ENCODE measurements around the gene GABRB1. TPM values are rescaled to one million over a fixed set of nuclear protein-coding genes. Genes with fewer than 3 reads are reported as not detected.
"Not testable (repeated sequence)": the region's sequence is repeated elsewhere in the genome, so short reads cannot be mapped to it uniquely, and the experiment has no call there.

Gene GABRB1
- total RNA-seq, 3 donors from 2014 or later: 2.5 TPM; not detected in 2

DNA sequence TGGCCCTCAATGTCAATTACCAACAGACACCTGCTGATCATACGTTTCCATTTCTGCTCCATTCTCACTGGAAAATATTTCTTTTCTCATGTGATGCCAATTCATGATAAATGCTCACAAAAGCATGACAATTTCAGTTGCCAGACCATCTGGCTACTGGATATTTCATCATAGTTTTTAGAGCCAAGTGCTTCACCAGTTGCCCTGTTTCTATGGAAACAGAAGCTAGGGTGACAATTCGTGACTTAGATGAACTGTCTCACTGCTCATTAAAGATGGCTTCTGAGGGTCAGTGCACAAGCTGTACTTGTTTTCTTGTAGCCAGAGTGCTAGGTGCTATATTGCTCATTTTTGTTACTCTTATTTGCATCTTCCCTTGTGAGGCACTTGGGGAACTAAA is 247.3 kb downstream of the GABRB1 start:
- TF ChIP-seq, protein P1, sequence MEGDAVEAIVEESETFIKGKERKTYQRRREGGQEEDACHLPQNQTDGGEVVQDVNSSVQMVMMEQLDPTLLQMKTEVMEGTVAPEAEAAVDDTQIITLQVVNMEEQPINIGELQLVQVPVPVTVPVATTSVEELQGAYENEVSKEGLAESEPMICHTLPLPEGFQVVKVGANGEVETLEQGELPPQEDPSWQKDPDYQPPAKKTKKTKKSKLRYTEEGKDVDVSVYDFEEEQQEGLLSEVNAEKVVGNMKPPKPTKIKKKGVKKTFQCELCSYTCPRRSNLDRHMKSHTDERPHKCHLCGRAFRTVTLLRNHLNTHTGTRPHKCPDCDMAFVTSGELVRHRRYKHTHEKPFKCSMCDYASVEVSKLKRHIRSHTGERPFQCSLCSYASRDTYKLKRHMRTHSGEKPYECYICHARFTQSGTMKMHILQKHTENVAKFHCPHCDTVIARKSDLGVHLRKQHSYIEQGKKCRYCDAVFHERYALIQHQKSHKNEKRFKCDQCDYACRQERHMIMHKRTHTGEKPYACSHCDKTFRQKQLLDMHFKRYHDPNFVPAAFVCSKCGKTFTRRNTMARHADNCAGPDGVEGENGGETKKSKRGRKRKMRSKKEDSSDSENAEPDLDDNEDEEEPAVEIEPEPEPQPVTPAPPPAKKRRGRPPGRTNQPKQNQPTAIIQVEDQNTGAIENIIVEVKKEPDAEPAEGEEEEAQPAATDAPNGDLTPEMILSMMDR (IDR thresholded peaks at IDR 0.05): no peak
- no peak for TF ChIP-seq POLR2AphosphoS5 (IDR thresholded peaks at IDR 0.05)
- TF ChIP-seq POLR2A (IDR thresholded peaks at IDR 0.05): no peak

DNA sequence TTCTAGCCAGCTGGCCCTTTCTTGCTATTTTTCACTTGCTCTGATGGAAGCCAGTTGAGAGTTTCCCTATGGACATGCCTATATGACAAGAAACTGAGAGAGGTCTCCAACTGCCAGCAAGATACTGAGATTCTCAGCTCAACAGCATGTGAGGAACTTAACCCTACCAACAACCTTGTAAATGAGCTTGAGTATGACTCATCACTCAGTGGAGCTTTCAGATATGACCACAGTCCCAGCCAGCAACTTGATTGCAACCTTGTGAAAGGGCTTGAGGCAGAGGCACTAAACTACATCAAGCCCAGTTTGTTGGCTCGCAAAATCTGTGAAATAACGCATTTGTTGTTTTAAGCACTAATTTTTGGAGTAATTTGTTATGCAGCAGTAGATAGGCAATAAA is 256.4 kb downstream of the GABRB1 start:
- Histone ChIP-seq H3K27me3 (no peaks in the 10 kb centered on the region), H3K27ac (no peak overlapping the region), H3K4me1 (no peaks in the 10 kb centered on the region), H3K36me3 (no peaks in the 10 kb centered on the region), H3K9me3 (no peaks in the 10 kb centered on the region), H3K4me3 (no peak overlapping the region)
- TF ChIP-seq, protein P1 (IDR thresholded peaks at IDR 0.05): no peak
- TF ChIP-seq POLR2AphosphoS5 (IDR thresholded peaks at IDR 0.05) (no peak), POLR2A (IDR thresholded peaks at IDR 0.05) (no peak)
- intact Hi-C loops (cut with DNase I; ENCODE audit: low total_unique reads): no loop called here
- no peak for DNase-seq (ENCODE audit: low spot score in 2 of 2)

More for the DNA sequence above, 247.3 kb downstream of the GABRB1 start:
- Histone ChIP-seq H3K27ac (no peak overlapping the region), H3K9me3 (no peaks in the 10 kb centered on the region), H3K36me3 (no peaks in the 10 kb centered on the region), H3K4me1 (no peaks in the 10 kb centered on the region), H3K27me3 (no peaks in the 10 kb centered on the region), H3K4me3 (no peak overlapping the region)
- intact Hi-C loops (cut with DNase I; ENCODE audit: low total_unique reads): no loop called here
- DNase-seq (ENCODE audit: low spot score in 2 of 2): no peak

DNA sequence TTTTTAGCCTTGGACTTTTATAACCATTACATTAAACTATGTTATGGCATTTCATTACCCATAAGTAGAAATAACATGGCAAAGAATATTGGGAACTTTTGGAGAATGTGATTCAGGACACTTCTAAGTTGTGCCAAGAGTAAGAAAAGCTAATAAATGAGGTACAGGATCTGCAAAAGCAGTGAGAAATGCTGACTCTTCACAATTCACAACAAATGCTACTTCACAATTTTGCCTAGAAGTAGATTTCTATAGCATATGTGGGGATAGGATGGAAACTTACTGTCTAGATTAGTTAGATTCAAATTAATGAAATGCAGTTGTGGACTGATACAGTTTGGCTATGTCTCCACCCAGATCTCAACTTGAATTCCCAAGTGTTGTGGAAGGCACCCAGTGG is 258.4 kb downstream of the GABRB1 start:
- Histone ChIP-seq H3K9me3 (no peaks in the 10 kb centered on the region), H3K4me1 (no peaks in the 10 kb centered on the region), H3K27ac (no peak overlapping the region), H3K36me3 (no peaks in the 10 kb centered on the region), H3K4me3 (no peak overlapping the region), H3K27me3 (no peaks in the 10 kb centered on the region)
- no peak for TF ChIP-seq POLR2A (IDR thresholded peaks at IDR 0.05)
- TF ChIP-seq, protein P1 (IDR thresholded peaks at IDR 0.05): no peak
- TF ChIP-seq POLR2AphosphoS5 (IDR thresholded peaks at IDR 0.05): no peak
- intact Hi-C loops (cut with DNase I; ENCODE audit: low total_unique reads): no loop called here
- no peak for DNase-seq (ENCODE audit: low spot score in 2 of 2)

GRCh38 chr4:47290873-47291272 is 259.5 kb downstream of the GABRB1 start:
- H3K27me3 ChIP-seq; H3K4me3 ChIP-seq; H3K36me3 ChIP-seq; H3K27ac ChIP-seq; DNase-seq (ENCODE audit: low spot score in 2 of 2); intact Hi-C loops (cut with DNase I; ENCODE audit: low total_unique reads); H3K4me1 ChIP-seq; H3K9me3 ChIP-seq: not testable (repeated sequence)

GRCh38 chr4:47309165-47309564 is 277.8 kb downstream of the GABRB1 start:
- Histone ChIP-seq H3K27me3 (peaks cover 0 to 3% of the 10 kb centered on the region in 2 donors), H3K4me3 (no peak overlapping the region), H3K9me3 (no peaks in the 10 kb centered on the region), H3K36me3 (no peaks in the 10 kb centered on the region), H3K27ac (no peak overlapping the region), H3K4me1 (no peaks in the 10 kb centered on the region)
- no peak for TF ChIP-seq POLR2AphosphoS5 (IDR thresholded peaks at IDR 0.05)
- TF ChIP-seq, protein P1 (IDR thresholded peaks at IDR 0.05): no peak
- TF ChIP-seq POLR2A (IDR thresholded peaks at IDR 0.05): no peak
- intact Hi-C loops (cut with DNase I; ENCODE audit: low total_unique reads): no loop called here
- DNase-seq (ENCODE audit: low spot score in 2 of 2): no peak

GRCh38 chr4:47312170-47312569 is 280.8 kb downstream of the GABRB1 start:
- Histone ChIP-seq H3K27me3 (no peaks in the 10 kb centered on the region), H3K27ac (no peak overlapping the region), H3K4me1 (no peaks in the 10 kb centered on the region), H3K9me3 (no peaks in the 10 kb centered on the region), H3K36me3 (no peaks in the 10 kb centered on the region), H3K4me3 (no peak overlapping the region)
- intact Hi-C loops (cut with DNase I; ENCODE audit: low total_unique reads): no loop called here
- TF ChIP-seq, protein P1 (IDR thresholded peaks at IDR 0.05): no peak
- no peak for TF ChIP-seq POLR2AphosphoS5 (IDR thresholded peaks at IDR 0.05)
- no peak for TF ChIP-seq POLR2A (IDR thresholded peaks at IDR 0.05)
- DNase-seq (ENCODE audit: low spot score in 2 of 2): no peak
